Activated CD4-positive, alpha-beta T cell treated with anti-CD3 and anti-CD28 coated beads, Interleukin-2, amount 50 U/mL, for 48 hours (primary cell): ENCODE results near the gene PTGIS.
"Not testable (repeated sequence)": the region's sequence is repeated elsewhere in the genome, so short reads cannot be mapped to it uniquely, and the experiment has no call there.

Experiments
- DNase-seq, 2 experiments: peaks; one replicate each; pipeline ENCODE4 v3.0.0-alpha.2; 2020

The PTGIS gene

GRCh38 chr20:49567421-49568277 is at the start of gene PTGIS:
TSS of gene PTGIS (minus strand) at chr20:49568137. CDS start at chr20:49568116, 21 bp downstream.
- DNase-seq: no peak

GRCh38 chr20:49617394-49617793 is 49.5 kb upstream of the PTGIS start:
- not testable (repeated sequence) for DNase-seq

- no peak for DNase-seq
Measured at GRCh38 chr20:49616154-49617007, 48.4 kb upstream of the PTGIS start.

GRCh38 chr20:49615401-49616153 is 47.6 kb upstream of the PTGIS start:
- no peak for DNase-seq

- not testable (repeated sequence) for DNase-seq
Measured at GRCh38 chr20:49615051-49615400, 47.1 kb upstream of the PTGIS start.

- DNase-seq: no peak
Measured at GRCh38 chr20:49614338-49615050, 46.6 kb upstream of the PTGIS start.

- no peak for DNase-seq
Measured at GRCh38 chr20:49612127-49612738, 44.3 kb upstream of the PTGIS start.

GRCh38 chr20:49611539-49612126 is 43.7 kb upstream of the PTGIS start:
- DNase-seq: not testable (repeated sequence)

GRCh38 chr20:49610691-49611538 is 43.0 kb upstream of the PTGIS start:
- peak; percentile 83 to 87 for DNase-seq

GRCh38 chr20:49608752-49609670 is 41.1 kb upstream of the PTGIS start:
- DNase-seq: peak; percentile 77 to 79

GRCh38 chr20:49607568-49607967 is 39.6 kb upstream of the PTGIS start:
- no peak for DNase-seq

GRCh38 chr20:49603209-49603627 is 35.3 kb upstream of the PTGIS start:
- no peak for DNase-seq

GRCh38 chr20:49602345-49603208 is 34.6 kb upstream of the PTGIS start:
- DNase-seq: no peak

GRCh38 chr20:49601153-49601924 is 33.4 kb upstream of the PTGIS start:
- no peak for DNase-seq

GRCh38 chr20:49599746-49600113 is 31.8 kb upstream of the PTGIS start:
- no peak for DNase-seq

- no peak for DNase-seq
Measured at GRCh38 chr20:49597825-49598395, 30.0 kb upstream of the PTGIS start.
